SKM-1 treated with dmso at 0.1 percent for 144 hours (cell line): ENCODE measurements around the gene FHL1.

Source experiments
- DNase-seq: peaks from one replicate; lab custom pipeline; 2025; ENCODE audit not compliant: unreplicated experiment; lab: John Stamatoyannopoulos, UW

Gene FHL1

DNA sequence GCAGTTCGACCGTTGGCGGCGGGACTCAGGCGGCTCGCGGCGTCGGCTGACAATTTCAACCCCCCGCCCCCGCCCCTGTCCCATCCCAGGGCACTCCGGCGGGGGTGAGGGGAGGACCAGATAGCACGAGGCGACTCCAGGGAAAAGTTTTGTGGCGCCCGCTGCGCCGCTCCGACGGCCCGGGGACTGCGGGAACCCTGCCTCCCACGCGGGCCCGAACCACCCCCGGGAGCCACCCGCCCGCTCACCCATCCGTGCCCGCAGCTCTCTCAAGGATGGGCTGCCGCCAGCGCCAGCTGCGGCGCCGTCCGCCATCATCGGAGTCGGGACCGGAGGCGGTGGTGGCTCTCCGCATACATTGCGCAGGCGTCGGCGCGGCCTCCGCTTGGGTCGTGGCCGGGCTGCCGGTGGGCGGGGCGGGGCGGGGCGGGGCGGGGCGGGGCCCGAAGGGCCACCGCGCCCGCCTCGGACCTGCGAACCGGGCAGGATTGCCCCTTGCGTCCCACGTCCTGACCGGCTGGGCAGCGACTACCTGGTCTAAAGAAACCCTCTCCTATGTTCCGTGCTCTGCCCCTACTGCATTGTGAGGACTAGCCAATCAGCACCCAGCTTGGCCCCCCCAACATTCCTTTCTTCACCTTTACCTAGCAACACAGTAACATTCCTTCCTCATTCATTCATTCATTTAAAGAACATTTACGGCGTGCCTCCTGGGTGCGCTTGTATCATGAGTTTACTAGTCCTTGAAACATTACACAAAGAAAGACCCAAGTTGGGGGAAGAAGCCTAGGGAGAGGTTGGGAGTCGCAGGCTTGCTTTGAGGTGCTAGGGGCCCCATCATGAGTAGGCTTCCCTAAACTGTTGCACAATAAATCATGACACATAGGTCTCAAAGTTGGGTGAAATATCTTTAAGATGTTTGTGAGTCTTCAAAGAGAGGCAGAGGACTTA lies 104.0 kb downstream of the FHL1 start, which contains the start of gene MAP7D3:
TSS of gene MAP7D3 (minus strand) at position 360 of the 951 bp plus-strand sequence. CDS start at position 318, 42 bp downstream.
- DNase-seq: no peak

GRCh38 chrX:136255541-136255940 lies 108.2 kb downstream of the FHL1 start:
- no peak for DNase-seq

- DNase-seq: no peak
These were observed 108.7 kb downstream of the FHL1 start for GRCh38 chrX:136256026-136256425.

DNA sequence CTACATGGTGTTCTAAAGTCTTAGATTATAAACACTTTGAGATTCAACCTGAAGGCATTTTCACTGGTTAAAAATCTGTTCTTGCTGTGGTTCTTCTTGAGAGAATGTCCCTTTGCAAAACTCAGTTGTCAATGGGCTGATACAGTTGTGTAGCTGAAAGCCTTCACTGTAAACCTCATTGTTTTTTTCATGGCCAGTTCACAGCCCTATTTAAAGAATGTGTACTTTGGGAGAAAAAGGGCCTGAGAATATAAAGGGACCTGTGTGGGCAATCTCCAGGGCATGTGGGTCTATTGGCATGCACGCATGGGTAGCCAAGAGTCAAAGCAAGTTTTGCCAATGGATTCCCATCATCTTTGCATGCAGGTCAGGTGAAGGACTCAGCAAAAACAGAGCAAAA lies 111.6 kb downstream of the FHL1 start:
- no peak for DNase-seq

DNA sequence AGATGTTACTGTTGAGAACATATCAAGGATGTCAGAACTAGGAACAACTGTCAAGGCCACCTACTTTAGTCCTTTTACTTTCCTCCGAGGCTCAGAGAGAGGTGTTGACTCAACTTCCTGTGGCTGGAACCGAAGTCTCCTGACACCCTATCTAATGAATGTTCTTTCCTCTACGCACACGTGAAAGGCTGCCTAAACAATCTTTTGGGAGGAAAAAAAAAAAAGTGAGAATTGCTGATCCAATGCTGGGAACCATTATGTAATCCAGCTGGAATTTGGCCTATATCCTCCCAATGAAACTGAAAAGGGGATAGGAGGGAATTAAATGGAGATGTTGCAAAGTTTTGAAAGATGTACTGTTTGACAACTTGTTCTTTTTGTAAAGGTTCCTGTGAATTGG lies 112.2 kb downstream of the FHL1 start:
- no peak for DNase-seq

- DNase-seq: no peak
These were observed 113.4 kb downstream of the FHL1 start for GRCh38 chrX:136260776-136261175.
